ENCODE measurements around the gene AIPL1. TPM values are rescaled to one million over a fixed set of nuclear protein-coding genes. Genes with fewer than 3 reads are reported as not detected.

Gene AIPL1
- total RNA-seq, 2 experiments from 2014 or later = not detected

GRCh38 chr17:6408276-6408675 lies 26.6 kb downstream of the AIPL1 start:
- Mint-ChIP-seq H3K4me3 (no peak overlapping the region), H3K27me3 (peaks cover 4% of the 10 kb centered on the region), H3K27ac (no peak overlapping the region), H3K4me1 (no peaks in the 10 kb centered on the region), H3K9me3 (ENCODE audit: low read depth) (no peaks in the 10 kb centered on the region), H3K36me3 (no peaks in the 10 kb centered on the region)
- no peak for ATAC-seq
- CTCF ChIA-PET = no interaction called here
- DNase-seq = no peak

GRCh38 chr17:6402258-6402657 lies 32.7 kb downstream of the AIPL1 start:
- peaks cover 24% of the 10 kb centered on the region for H3K27me3 Mint-ChIP-seq
- no peaks in the 10 kb centered on the region for H3K36me3 Mint-ChIP-seq
- no peak overlapping the region for H3K27ac Mint-ChIP-seq
- ATAC-seq (no peak), DNase-seq (no peak)
- H3K4me3 Mint-ChIP-seq = no peak overlapping the region
- no peaks in the 10 kb centered on the region for H3K9me3 Mint-ChIP-seq (ENCODE audit: low read depth)
- no peaks in the 10 kb centered on the region for H3K4me1 Mint-ChIP-seq
- CTCF ChIA-PET = interaction anchor here (1.4 kb wide), 1 partner anchor 20 kb away, joined by 3 read pairs; no protein-coding TSS in a partner anchor

- Mint-ChIP-seq H3K4me3 (no peak overlapping the region), H3K9me3 (ENCODE audit: low read depth) (no peaks in the 10 kb centered on the region), H3K27ac (no peak overlapping the region), H3K27me3 (peaks cover 22% of the 10 kb centered on the region), H3K36me3 (no peaks in the 10 kb centered on the region), H3K4me1 (no peaks in the 10 kb centered on the region)
- no peak for DNase-seq
- no peak for ATAC-seq
- CTCF ChIA-PET = interaction anchor here (0.7 kb wide), 1 partner anchor 1560 kb away, joined by 3 read pairs; no protein-coding TSS in a partner anchor
Observed at GRCh38 chr17:6398955-6399354, 36.0 kb downstream of the AIPL1 start.

- ATAC-seq (no peak), DNase-seq (no peak)
- no peaks in the 10 kb centered on the region for H3K9me3 Mint-ChIP-seq (ENCODE audit: low read depth)
- peaks cover 12% of the 10 kb centered on the region for H3K27me3 Mint-ChIP-seq
- no peaks in the 10 kb centered on the region for H3K4me1 Mint-ChIP-seq
- H3K36me3 Mint-ChIP-seq = no peaks in the 10 kb centered on the region
- CTCF ChIA-PET = no interaction called here
- no peak overlapping the region for H3K27ac Mint-ChIP-seq
- H3K4me3 Mint-ChIP-seq = no peak overlapping the region
Observed at GRCh38 chr17:6394055-6394606, 40.8 kb downstream of the AIPL1 start.

- Mint-ChIP-seq H3K4me1 (no peaks in the 10 kb centered on the region), H3K27ac (no peak overlapping the region), H3K36me3 (no peaks in the 10 kb centered on the region), H3K27me3 (peaks cover 8% of the 10 kb centered on the region), H3K4me3 (no peak overlapping the region), H3K9me3 (ENCODE audit: low read depth) (no peaks in the 10 kb centered on the region)
- CTCF ChIA-PET = no interaction called here
- DNase-seq = no peak
- no peak for ATAC-seq
Observed at GRCh38 chr17:6393351-6393952, 41.5 kb downstream of the AIPL1 start.

GRCh38 chr17:6392609-6393350 lies 42.1 kb downstream of the AIPL1 start:
- no peaks in the 10 kb centered on the region for H3K9me3 Mint-ChIP-seq (ENCODE audit: low read depth)
- no peak for DNase-seq
- CTCF ChIA-PET = no interaction called here
- H3K4me1 Mint-ChIP-seq = no peaks in the 10 kb centered on the region
- no peak overlapping the region for H3K27ac Mint-ChIP-seq
- no peak overlapping the region for H3K4me3 Mint-ChIP-seq
- no peak for ATAC-seq
- peaks cover 5% of the 10 kb centered on the region for H3K27me3 Mint-ChIP-seq
- H3K36me3 Mint-ChIP-seq = no peaks in the 10 kb centered on the region

GRCh38 chr17:6388416-6388815 lies 46.5 kb downstream of the AIPL1 start:
- CTCF ChIA-PET = no interaction called here
- DNase-seq = no peak
- Mint-ChIP-seq H3K27me3 (peaks cover 3% of the 10 kb centered on the region), H3K4me1 (no peaks in the 10 kb centered on the region), H3K4me3 (no peak overlapping the region), H3K27ac (no peak overlapping the region), H3K9me3 (ENCODE audit: low read depth) (no peaks in the 10 kb centered on the region), H3K36me3 (no peaks in the 10 kb centered on the region)
- no peak for ATAC-seq

- DNase-seq = no peak
- Mint-ChIP-seq H3K9me3 (ENCODE audit: low read depth) (no peaks in the 10 kb centered on the region), H3K27ac (no peak overlapping the region), H3K36me3 (no peaks in the 10 kb centered on the region), H3K4me3 (no peak overlapping the region), H3K27me3 (peaks cover 3% of the 10 kb centered on the region), H3K4me1 (no peaks in the 10 kb centered on the region)
- CTCF ChIA-PET = no interaction called here
- ATAC-seq = no peak
Observed at GRCh38 chr17:6387858-6388257, 47.1 kb downstream of the AIPL1 start.

- DNase-seq (no peak), ATAC-seq (no peak)
- Mint-ChIP-seq H3K4me1 (no peaks in the 10 kb centered on the region), H3K9me3 (ENCODE audit: low read depth) (no peaks in the 10 kb centered on the region), H3K36me3 (no peaks in the 10 kb centered on the region), H3K27ac (no peak overlapping the region), H3K4me3 (no peak overlapping the region), H3K27me3 (peaks cover 3% of the 10 kb centered on the region)
- CTCF ChIA-PET = no interaction called here
Observed at GRCh38 chr17:6387442-6387841, 47.5 kb downstream of the AIPL1 start.

GRCh38 chr17:6386041-6386630 lies 48.8 kb downstream of the AIPL1 start:
- Mint-ChIP-seq H3K27me3 (peaks cover 6% of the 10 kb centered on the region), H3K4me1 (no peaks in the 10 kb centered on the region), H3K4me3 (no peak overlapping the region), H3K36me3 (no peaks in the 10 kb centered on the region), H3K27ac (no peak overlapping the region), H3K9me3 (ENCODE audit: low read depth) (no peaks in the 10 kb centered on the region)
- CTCF ChIA-PET = interaction anchor here (0.5 kb wide), 1 partner anchor 87 kb away, joined by 4 read pairs; no protein-coding TSS in a partner anchor
- ATAC-seq = no peak
- no peak for DNase-seq

- ATAC-seq = no peak
- CTCF ChIA-PET = no interaction called here
- H3K9me3 Mint-ChIP-seq (ENCODE audit: low read depth) = no peaks in the 10 kb centered on the region
- H3K27me3 Mint-ChIP-seq = peaks cover 6% of the 10 kb centered on the region
- H3K4me3 Mint-ChIP-seq = no peak overlapping the region
- no peak for DNase-seq
- no peak overlapping the region for H3K27ac Mint-ChIP-seq
- no peaks in the 10 kb centered on the region for H3K36me3 Mint-ChIP-seq
- H3K4me1 Mint-ChIP-seq = no peaks in the 10 kb centered on the region
Observed at GRCh38 chr17:6384481-6384880, 50.4 kb downstream of the AIPL1 start.

- Mint-ChIP-seq H3K9me3 (ENCODE audit: low read depth) (no peaks in the 10 kb centered on the region), H3K4me3 (no peak overlapping the region), H3K27ac (no peak overlapping the region), H3K4me1 (no peaks in the 10 kb centered on the region), H3K36me3 (no peaks in the 10 kb centered on the region), H3K27me3 (peaks cover 18% of the 10 kb centered on the region)
- DNase-seq (no peak), ATAC-seq (no peak)
- CTCF ChIA-PET = no interaction called here
Observed at GRCh38 chr17:6381526-6382465, 53.1 kb downstream of the AIPL1 start.

GRCh38 chr17:6380915-6381438 lies 53.9 kb downstream of the AIPL1 start:
- no peak for ATAC-seq
- peaks cover 18% of the 10 kb centered on the region for H3K27me3 Mint-ChIP-seq

More at GRCh38 chr17:6380915-6381438, 53.9 kb downstream of the AIPL1 start:
- no peak for DNase-seq
- H3K4me3 Mint-ChIP-seq = no peak overlapping the region
- no peaks in the 10 kb centered on the region for H3K36me3 Mint-ChIP-seq
- H3K4me1 Mint-ChIP-seq = no peaks in the 10 kb centered on the region
- H3K27ac Mint-ChIP-seq = no peak overlapping the region
- no peaks in the 10 kb centered on the region for H3K9me3 Mint-ChIP-seq (ENCODE audit: low read depth)
- CTCF ChIA-PET = no interaction called here
